Dermis lymphatic vessel endothelial cell (primary cell): ENCODE results near the gene CCR3. TPM values are rescaled to one million over a fixed set of nuclear protein-coding genes. Genes with fewer than 3 reads are reported as not detected.

ENCODE experiments used
- total RNA-seq: library from RNA; depleted of rRNA; stranded (reverse); fragments of >200 nt; gene quantifications from 2 replicates; pipeline ENCODE4 v1.2.1, GENCODE V29; 2014

Gene CCR3
- total RNA-seq, result not detected in 2 replicates

GRCh38 chr3:46242120-46242519 lies at the start of gene CCR3:
Gene CCR3, plus strand, starts transcription at chr3:46242460. Its CDS starts 22,699 bp downstream, at chr3:46265159.

GRCh38 chr3:46208167-46208704 lies 34.0 kb upstream of the CCR3 start, which contains the start of gene CCR1:
Gene CCR1, minus strand, starts transcription at chr3:46208313. Its CDS starts 4,000 bp downstream, at chr3:46204313.

Other genes with a start within 250 kb of the CCR3 start
- gene FYCO1, start 246.6 kb upstream of the CCR3 start, total RNA-seq, result 11.0 and 11.3 TPM in 2 replicates
- not detected in 2 replicates for gene XCR1, start 215.0 kb upstream of the CCR3 start, total RNA-seq
- not detected in 2 replicates for gene CCR1, start 34.1 kb upstream of the CCR3 start, total RNA-seq
- gene CCR2, start 111.7 kb downstream of the CCR3 start, total RNA-seq, result not detected in 2 replicates
- 0.09 TPM in 1 of 2 replicates, not detected in the other for gene CCR5, start 128.5 kb downstream of the CCR3 start, total RNA-seq
- gene CCRL2, start 164.8 kb downstream of the CCR3 start, total RNA-seq, result 0.22 and 0.26 TPM in 2 replicates
- gene LTF, start 222.4 kb downstream of the CCR3 start, total RNA-seq, result under 0.01 and 0.26 TPM in 2 replicates